ENCODE measurements around the gene AKAP12.
"Not testable (repeated sequence)": the region's sequence is repeated elsewhere in the genome, so short reads cannot be mapped to it uniquely, and the experiment has no call there.

The AKAP12 gene

GRCh38 chr6:151342750-151343149 is 103.0 kb downstream of the AKAP12 start:
- not testable (repeated sequence) for DNase-seq (ENCODE audit: low spot score)

DNA sequence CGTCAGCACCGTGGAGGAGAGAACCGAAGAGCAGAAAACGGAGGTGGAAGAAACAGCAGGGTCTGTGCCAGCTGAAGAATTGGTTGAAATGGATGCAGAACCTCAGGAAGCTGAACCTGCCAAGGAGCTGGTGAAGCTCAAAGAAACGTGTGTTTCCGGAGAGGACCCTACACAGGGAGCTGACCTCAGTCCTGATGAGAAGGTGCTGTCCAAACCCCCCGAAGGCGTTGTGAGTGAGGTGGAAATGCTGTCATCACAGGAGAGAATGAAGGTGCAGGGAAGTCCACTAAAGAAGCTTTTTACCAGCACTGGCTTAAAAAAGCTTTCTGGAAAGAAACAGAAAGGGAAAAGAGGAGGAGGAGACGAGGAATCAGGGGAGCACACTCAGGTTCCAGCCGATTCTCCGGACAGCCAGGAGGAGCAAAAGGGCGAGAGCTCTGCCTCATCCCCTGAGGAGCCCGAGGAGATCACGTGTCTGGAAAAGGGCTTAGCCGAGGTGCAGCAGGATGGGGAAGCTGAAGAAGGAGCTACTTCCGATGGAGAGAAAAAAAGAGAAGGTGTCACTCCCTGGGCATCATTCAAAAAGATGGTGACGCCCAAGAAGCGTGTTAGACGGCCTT is 110.0 kb downstream of the AKAP12 start:
- DNase-seq (ENCODE audit: low spot score): no peak

- no peak for DNase-seq (ENCODE audit: low spot score)
These were observed 110.8 kb downstream of the AKAP12 start for GRCh38 chr6:151350442-151351145.

- DNase-seq (ENCODE audit: low spot score): no peak
These were observed 111.5 kb downstream of the AKAP12 start for GRCh38 chr6:151351146-151351700.

GRCh38 chr6:151351731-151352130 is 112.0 kb downstream of the AKAP12 start:
- DNase-seq (ENCODE audit: low spot score): no peak

DNA sequence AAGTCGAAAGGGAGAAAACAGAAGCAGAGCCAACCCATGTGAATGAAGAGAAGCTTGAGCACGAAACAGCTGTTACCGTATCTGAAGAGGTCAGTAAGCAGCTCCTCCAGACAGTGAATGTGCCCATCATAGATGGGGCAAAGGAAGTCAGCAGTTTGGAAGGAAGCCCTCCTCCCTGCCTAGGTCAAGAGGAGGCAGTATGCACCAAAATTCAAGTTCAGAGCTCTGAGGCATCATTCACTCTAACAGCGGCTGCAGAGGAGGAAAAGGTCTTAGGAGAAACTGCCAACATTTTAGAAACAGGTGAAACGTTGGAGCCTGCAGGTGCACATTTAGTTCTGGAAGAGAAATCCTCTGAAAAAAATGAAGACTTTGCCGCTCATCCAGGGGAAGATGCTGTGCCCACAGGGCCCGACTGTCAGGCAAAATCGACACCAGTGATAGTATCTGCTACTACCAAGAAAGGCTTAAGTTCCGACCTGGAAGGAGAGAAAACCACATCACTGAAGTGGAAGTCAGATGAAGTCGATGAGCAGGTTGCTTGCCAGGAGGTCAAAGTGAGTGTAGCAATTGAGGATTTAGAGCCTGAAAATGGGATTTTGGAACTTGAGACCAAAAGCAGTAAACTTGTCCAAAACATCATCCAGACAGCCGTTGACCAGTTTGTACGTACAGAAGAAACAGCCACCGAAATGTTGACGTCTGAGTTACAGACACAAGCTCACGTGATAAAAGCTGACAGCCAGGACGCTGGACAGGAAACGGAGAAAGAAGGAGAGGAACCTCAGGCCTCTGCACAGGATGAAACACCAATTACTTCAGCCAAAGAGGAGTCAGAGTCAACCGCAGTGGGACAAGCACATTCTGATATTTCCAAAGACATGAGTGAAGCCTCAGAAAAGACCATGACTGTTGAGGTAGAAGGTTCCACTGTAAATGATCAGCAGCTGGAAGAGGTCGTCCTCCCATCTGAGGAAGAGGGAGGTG is 112.9 kb downstream of the AKAP12 start:
- DNase-seq (ENCODE audit: low spot score): no peak

DNA sequence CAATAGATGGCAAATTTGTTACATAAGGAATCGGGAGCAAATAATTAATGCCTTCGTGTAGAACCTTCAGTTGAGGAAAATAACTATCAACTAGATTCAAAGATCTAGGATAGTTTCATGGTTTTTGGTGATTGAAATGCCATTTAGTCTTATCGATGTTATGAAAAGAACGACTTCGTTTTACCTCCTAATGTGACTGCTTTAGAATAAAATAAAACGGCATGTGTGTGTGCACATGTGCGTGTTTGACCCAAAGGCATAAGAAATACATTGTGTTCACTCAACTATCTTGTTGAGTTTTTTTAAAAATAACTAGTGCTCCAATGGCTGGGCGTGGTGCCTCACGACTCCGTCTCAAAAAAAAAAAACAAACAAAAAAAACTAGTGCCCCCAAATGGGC is 114.0 kb downstream of the AKAP12 start:
- DNase-seq (ENCODE audit: low spot score): no peak

DNA sequence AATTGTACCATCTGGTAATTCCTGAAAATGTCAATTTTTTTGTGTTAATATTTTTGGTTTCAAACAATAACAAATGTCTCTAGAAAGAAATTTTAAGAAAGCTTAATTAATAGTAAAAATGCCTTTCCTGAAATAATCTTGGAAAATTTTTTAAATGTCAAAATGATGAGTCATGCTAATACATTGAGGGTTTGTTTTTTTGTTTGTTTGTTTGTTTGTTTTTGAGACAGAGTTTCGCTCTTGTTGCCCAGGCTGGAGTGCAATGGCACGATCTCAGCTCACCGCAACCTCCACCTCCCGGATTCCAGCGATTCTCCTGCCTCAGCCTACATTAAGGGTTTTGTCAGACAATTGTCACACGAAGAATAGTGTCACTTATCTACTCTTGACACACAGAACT is 117.2 kb downstream of the AKAP12 start:
- not testable (repeated sequence) for DNase-seq (ENCODE audit: low spot score)

DNA sequence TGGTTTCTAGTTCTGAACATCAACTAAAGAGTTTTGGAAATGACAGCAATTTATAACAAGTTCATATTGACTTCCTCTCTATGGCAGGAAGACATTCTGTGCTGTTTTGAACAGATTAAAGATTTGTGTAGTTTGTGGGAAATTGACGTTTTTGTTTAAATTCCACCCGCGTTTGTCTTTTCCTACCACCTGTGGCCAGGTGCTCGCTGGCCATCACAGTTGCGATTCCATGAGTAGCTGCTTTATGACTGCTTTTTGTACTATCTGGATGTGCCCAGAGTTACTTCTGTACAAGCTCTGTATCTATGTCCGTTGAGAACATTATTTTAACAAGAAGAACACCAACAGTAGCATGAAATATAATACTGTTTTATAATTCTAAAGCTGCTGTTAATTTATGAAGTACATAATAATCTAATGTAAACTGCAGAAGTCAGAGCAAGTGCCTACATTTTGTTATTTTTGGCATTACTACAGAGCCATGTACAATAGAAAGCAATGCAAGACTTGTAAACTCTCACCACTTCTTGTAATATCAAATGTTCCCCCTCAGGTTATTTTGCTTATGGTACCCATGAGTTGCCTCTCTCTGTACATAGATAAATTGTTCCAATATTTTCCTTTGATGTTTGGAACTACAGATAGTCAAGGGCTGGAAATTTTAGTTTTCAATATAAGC is 118.1 kb downstream of the AKAP12 start:
- DNase-seq (ENCODE audit: low spot score): no peak

DNA sequence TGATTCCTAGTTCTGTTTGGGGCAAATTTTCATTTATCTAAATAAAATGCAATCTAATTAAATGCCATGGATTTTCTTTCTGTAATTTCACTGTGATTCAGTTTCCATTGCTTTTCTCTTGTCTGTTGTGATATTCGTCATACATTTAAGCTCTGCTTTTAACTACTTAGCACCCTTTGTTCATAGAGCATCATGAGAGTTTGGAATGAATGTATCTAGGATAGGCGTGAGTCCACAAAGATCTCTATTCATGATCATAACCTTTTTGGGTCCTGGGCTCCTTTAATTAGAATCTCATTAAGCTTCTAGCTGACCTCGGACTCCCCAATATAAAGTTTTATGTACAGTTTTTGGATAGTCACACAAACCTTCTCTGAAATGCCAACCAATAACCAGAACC is 118.7 kb downstream of the AKAP12 start:
- DNase-seq (ENCODE audit: low spot score): no peak

DNA sequence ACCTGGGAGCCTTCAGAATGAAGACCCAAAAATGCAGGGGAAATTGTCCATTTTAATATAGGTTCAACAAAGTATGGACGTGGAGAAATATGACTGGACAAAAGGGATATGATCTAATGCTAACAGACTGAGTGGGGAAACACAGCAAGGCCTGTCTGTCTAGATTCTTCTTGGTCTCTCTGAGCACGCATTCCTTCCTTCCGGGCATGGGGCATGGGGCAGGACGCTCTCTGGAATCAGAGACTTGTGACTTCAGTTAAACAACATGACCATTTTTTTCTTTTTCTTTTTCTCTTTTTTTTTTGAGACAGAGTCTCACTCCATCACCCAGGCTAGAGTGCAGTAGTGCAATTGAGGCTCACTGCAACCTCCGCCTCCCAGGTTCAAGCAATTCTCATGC is 119.7 kb downstream of the AKAP12 start:
- no peak for DNase-seq (ENCODE audit: low spot score)

DNA sequence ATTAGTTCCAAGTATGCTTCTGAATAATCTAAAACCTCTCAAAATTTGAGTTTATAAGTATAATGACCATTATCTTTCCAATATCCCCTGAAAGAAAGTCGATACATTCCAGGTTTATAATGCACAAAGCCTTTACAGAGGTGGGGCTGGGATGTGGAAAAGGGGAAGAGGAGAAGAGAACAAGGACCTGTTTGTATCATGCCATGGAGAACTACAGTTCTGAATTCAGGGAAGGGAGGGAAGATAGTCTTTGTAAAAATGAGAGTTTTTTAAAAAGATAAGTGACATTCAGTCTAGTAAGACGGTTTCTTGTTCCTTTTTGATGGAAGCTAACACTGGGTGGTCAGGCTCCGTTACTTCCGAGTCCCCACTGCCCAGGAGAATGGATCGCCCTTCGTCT is 125.5 kb downstream of the AKAP12 start:
- no peak for DNase-seq (ENCODE audit: low spot score)

- DNase-seq (ENCODE audit: low spot score): no peak
These were observed 130.8 kb downstream of the AKAP12 start for GRCh38 chr6:151370509-151371078.

- no peak for DNase-seq (ENCODE audit: low spot score)
These were observed 132.4 kb downstream of the AKAP12 start for GRCh38 chr6:151372164-151372563.

GRCh38 chr6:151374036-151374683 is 134.4 kb downstream of the AKAP12 start:
- no peak for DNase-seq (ENCODE audit: low spot score)

- no peak for DNase-seq (ENCODE audit: low spot score)
These were observed 136.1 kb downstream of the AKAP12 start for GRCh38 chr6:151375833-151376232.

GRCh38 chr6:151376440-151376839 is 136.7 kb downstream of the AKAP12 start:
- peak; percentile 10 for DNase-seq (ENCODE audit: low spot score)

- DNase-seq (ENCODE audit: low spot score): no peak
These were observed 137.3 kb downstream of the AKAP12 start for GRCh38 chr6:151377095-151377494.

- DNase-seq (ENCODE audit: low spot score): no peak
These were observed 140.4 kb downstream of the AKAP12 start for GRCh38 chr6:151379933-151380847.

GRCh38 chr6:151380848-151381205 is 141.1 kb downstream of the AKAP12 start:
- peak; percentile 11 for DNase-seq (ENCODE audit: low spot score)

Data from germinal center (tissue), 1 donor.